CD4-positive, alpha-beta T cell treated with Interleukin-21 for 1 hour (primary cell): Measurements from ENCODE around the gene PDLIM5.
A peak's percentile ranks its signal among the peaks of the same experiment; 100 is the strongest.
"Not testable (repeated sequence)": the region's sequence is repeated elsewhere in the genome, so short reads cannot be mapped to it uniquely, and the experiment has no call there.

Experiments
- DNase-seq: peaks from one replicate; pipeline ENCODE4 v3.0.0-alpha.2; 2020

Gene PDLIM5, protein sequence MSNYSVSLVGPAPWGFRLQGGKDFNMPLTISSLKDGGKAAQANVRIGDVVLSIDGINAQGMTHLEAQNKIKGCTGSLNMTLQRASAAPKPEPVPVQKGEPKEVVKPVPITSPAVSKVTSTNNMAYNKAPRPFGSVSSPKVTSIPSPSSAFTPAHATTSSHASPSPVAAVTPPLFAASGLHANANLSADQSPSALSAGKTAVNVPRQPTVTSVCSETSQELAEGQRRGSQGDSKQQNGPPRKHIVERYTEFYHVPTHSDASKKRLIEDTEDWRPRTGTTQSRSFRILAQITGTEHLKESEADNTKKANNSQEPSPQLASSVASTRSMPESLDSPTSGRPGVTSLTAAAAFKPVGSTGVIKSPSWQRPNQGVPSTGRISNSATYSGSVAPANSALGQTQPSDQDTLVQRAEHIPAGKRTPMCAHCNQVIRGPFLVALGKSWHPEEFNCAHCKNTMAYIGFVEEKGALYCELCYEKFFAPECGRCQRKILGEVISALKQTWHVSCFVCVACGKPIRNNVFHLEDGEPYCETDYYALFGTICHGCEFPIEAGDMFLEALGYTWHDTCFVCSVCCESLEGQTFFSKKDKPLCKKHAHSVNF

GRCh38 chr4:94451695-94452475 lies at the start of gene PDLIM5:
Gene PDLIM5 (plus strand): TSS chr4:94451942. CDS start chr4:94455289, 3,347 bp downstream.
- DNase-seq, result peak; percentile 90

DNA sequence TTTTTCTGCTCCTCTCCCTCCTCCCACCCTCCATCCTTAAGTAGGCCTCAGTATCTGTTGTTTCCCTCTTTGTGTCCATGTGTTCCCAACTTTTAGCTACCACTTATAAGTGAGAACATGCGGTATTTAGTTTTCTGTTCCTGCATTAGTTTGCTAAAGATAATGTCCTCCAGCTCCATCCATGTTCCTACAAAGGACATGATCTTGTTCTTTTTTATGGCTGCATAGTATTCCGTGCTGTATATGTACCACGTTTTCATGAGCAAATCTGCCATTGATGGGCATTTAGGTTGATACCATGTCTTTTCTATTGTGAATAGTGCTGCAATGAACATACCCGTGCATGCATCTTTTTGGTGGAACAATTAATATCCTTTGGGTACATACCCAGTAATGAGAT lies 49.3 kb upstream of the PDLIM5 start:
- DNase-seq, result not testable (repeated sequence)

DNA sequence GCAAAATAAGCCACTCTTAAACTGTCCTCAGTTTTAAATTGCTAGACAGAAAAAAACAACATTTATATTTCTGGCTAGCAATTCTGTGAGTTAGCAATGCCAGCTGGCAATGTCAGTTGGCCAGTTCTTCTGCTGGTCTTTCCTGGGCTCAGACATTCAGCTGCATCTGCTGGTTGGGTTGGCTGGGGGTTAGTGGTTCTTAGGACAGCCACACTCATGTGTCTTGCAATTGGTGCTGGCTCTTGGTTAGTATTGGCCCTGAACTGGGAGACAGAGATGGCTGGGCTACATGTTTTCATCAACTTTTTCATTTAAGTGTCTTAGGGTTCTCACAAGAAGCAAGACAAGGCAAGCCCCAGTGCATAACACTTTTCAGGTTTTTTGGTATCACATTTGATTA lies 48.0 kb upstream of the PDLIM5 start:
- no peak for DNase-seq

DNA sequence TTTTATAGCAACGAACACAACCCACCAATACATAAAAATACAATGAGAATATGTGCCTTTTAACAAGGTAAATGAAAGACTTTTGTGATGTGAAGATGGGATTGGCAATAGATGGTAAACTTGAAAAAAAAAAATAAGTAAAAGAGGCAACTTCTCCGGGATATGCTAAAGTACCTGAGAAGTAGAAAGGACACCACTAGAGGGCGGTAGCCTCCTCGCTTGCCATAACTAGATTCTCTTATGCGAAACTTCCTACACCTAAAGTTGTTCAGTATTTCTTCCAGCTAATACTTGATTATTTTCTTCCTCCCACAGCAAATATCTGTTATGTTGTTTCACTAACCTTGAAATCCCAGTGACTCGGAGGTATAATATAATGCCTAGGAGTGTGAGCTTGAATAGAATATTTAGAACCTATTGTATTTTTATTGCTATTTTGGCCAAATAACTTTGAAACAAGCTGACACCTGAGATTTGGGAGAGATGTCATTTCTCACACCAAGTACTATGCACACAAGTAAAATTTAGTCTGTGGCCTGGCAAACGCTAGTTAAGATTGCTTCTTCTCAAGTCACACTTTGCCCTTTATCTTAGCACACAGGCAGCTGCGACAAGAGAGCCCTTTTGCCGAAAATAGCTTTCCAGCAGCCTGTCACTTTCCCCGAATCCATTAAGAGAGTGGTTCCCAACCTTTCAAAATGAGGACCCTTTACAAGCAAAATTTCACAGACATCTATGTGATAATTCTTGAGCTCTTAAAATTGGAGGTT lies 44.9 kb upstream of the PDLIM5 start:
- peak; percentile 65 for DNase-seq

GRCh38 chr4:94407846-94408245 lies 43.9 kb upstream of the PDLIM5 start:
- no peak for DNase-seq

DNA sequence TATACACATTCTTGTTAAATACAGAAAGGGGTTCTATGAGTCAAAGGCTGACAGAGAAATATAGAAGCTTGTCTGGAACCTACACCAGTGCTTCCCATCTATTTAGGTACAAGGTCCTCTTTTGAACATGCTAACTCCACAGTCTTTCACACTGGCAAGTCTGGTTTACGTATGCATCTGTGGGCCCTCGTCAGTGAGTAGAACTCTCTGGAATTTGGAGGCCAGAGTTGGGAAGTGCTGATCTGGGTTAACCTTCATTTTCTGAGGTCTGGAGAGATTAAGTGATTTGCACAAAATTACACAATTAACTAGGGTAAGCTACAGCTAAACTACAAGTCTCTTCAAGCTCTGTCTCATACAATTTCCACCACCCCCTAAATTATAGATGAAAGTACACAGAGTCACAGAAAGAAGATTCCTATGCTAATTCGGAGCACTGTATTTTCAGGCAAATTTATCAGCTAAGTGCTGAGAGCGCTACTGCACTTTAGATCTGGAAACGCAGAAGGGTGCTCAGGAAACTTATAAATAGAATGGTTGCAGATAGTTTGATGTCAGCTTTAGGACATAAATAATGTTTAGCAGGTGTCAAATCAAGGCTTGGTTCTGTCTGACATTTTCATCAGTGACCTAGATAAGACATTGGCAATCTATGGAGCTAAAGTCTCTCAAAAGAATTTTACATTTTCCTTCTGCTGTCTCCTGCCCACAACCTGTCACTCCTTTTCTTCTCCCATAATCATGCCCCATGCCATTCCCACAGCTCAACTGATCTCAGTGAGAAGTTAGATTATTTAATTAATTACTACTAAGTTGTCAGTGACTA lies 43.0 kb upstream of the PDLIM5 start:
- DNase-seq, result no peak

GRCh38 chr4:94409375-94409679 lies 42.4 kb upstream of the PDLIM5 start:
- DNase-seq, result no peak

GRCh38 chr4:94409962-94410361 lies 41.8 kb upstream of the PDLIM5 start:
- DNase-seq, result no peak

- no peak for DNase-seq
These were observed 41.0 kb upstream of the PDLIM5 start for GRCh38 chr4:94410678-94411206.

DNA sequence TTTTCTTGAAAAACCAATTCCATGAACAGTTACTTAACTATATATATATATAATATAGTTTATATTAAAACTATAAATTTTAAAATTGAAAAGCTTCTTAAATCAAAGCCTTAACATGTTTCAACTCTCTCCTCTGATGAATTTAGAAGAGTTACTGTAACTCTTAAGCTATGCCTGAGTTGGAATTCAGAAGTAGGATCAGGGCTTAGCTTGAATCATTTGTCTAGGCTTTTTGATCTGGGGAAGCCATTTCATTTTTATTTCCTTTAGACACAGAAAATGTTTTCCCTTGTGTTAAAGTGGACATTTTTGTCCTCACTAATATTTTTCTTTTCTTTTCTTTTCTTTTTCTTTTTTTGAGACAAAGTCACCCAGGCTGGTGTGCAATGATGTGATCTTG lies 40.4 kb upstream of the PDLIM5 start:
- DNase-seq, result no peak

DNA sequence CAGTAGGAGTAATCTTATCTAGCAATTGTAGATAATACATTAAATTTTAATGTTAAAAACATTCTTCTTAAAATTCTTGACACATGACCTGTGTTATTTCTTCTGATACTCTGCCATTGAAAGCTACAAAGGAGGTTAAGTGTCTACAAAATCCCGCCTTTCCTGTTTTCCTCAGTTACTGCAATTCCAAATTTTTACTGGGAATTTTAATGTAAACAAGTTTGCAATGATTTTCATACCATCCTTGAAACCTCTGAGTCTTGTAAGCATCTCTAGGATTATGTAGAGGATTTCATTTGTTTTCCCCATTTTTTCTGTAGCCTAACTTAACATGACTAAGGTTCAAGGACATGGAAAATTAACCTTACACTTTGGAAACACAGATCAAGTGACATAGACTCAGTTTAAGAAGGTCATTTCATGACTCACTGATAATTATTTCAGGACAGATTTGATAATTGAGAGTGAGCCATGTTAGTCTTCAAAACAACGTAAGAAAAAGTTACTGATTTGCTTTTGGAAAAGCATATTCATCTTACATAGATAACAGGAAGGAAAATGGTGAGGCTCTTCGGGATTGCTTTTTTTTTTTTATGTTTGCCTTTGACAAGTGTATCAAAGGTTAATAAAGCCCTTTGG lies 39.6 kb upstream of the PDLIM5 start:
- no peak for DNase-seq

- no peak for DNase-seq
These were observed 39.1 kb upstream of the PDLIM5 start for GRCh38 chr4:94412658-94413038.

GRCh38 chr4:94413085-94413840 lies 38.5 kb upstream of the PDLIM5 start:
- DNase-seq, result no peak

- no peak for DNase-seq
These were observed 36.8 kb upstream of the PDLIM5 start for GRCh38 chr4:94414907-94415306.

DNA sequence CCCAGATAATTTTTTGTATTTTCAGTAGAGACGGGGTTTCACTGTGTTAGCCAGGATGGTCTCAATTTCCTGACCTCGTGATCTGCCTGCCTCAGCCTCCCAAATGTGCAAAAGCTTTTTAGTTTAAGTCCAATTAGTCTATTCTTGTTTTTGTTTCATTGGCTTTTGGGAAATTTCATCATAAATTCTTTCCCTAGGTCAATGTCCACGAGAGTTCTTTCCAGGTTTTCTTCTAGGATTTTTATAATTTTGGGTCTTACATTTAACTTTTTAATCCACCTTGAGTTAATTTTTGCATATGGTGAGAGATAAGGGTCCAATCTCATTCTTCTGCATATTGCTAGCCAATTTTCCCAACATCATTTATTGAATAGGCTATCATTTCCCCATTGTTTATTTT lies 36.3 kb upstream of the PDLIM5 start:
- no peak for DNase-seq

DNA sequence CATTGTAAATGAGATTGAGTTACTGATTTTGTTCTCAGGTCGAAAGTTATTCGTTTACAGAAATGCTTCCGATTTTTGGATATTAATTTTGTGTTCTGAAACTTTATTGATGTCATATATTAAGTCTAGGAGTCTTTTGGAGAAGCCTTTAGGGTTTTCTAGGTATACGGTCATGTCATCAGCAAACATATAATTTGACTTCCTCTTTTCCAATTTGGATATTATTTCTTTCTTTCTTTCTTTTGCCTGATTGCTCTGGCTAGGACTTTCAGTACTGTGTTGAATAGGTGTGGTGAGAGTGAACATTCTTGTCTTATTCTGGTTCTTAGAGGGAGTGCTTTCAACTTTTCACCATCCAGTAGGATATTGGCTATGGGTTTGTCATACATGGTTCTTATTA lies 35.4 kb upstream of the PDLIM5 start:
- DNase-seq, result no peak

- DNase-seq, result no peak
These were observed 34.8 kb upstream of the PDLIM5 start for GRCh38 chr4:94416981-94417380.

- no peak for DNase-seq
These were observed 32.2 kb upstream of the PDLIM5 start for GRCh38 chr4:94419549-94419948.

DNA sequence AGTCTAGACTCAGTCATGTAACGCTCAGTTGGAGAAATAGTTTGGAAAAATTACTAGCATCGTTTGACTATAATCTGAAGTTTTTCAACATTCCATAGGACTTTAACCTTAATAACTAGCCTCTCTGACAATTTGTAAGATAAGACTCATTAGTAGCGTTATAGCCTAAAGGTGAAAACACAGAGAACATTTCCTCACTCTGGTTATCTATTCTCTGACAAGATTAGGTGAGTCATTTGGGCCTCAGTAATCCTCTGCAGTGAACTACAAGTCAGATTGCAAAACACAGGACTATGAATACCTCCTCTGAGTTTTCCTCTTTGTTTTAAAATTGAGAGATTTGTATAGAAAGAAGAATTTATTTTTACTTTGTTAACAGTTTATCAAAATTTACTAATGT lies 31.8 kb upstream of the PDLIM5 start:
- DNase-seq, result no peak

- DNase-seq, result no peak
These were observed 31.4 kb upstream of the PDLIM5 start for GRCh38 chr4:94420356-94420755.

- DNase-seq, result no peak
These were observed 25.0 kb upstream of the PDLIM5 start for GRCh38 chr4:94426783-94427182.
